NCI-H69 (cell line): ENCODE data around the gene GRIN2A.
"Not testable (repeated sequence)": the region's sequence is repeated elsewhere in the genome, so short reads cannot be mapped to it uniquely, and the experiment has no call there.

Source experiments
- DNase-seq: peaks from one replicate; lab custom pipeline; 2025; lab: John Stamatoyannopoulos, UW

GRIN2A gene

GRCh38 chr16:9911989-9912388 is 270.2 kb downstream of the GRIN2A start:
- no peak for DNase-seq

GRCh38 chr16:9911231-9911630 is 271.0 kb downstream of the GRIN2A start:
- no peak for DNase-seq

- no peak for DNase-seq
Observed at GRCh38 chr16:9909072-9909825, 273.0 kb downstream of the GRIN2A start.

- DNase-seq = no peak
Observed at GRCh38 chr16:9908613-9909012, 273.6 kb downstream of the GRIN2A start.

GRCh38 chr16:9907752-9908151 is 274.5 kb downstream of the GRIN2A start:
- no peak for DNase-seq

- no peak for DNase-seq
Observed at GRCh38 chr16:9906218-9906617, 276.0 kb downstream of the GRIN2A start.

GRCh38 chr16:9904526-9904925 is 277.7 kb downstream of the GRIN2A start:
- DNase-seq = no peak

- no peak for DNase-seq
Observed at GRCh38 chr16:9900576-9900975, 281.7 kb downstream of the GRIN2A start.

- no peak for DNase-seq
Observed at GRCh38 chr16:9898555-9898954, 283.7 kb downstream of the GRIN2A start.

GRCh38 chr16:9898124-9898523 is 284.1 kb downstream of the GRIN2A start:
- DNase-seq = no peak

GRCh38 chr16:9895817-9896216 is 286.4 kb downstream of the GRIN2A start:
- DNase-seq = no peak

- no peak for DNase-seq
Observed at GRCh38 chr16:9885876-9886275, 296.4 kb downstream of the GRIN2A start.

- DNase-seq = no peak
Observed at GRCh38 chr16:9885467-9885866, 296.8 kb downstream of the GRIN2A start.

- not testable (repeated sequence) for DNase-seq
Observed at GRCh38 chr16:9875981-9876380, 306.2 kb downstream of the GRIN2A start.

- DNase-seq = no peak
Observed at GRCh38 chr16:9874219-9874618, 308.0 kb downstream of the GRIN2A start.

GRCh38 chr16:9870962-9871361 is 311.3 kb downstream of the GRIN2A start:
- DNase-seq = no peak

- no peak for DNase-seq
Observed at GRCh38 chr16:9869776-9870175, 312.5 kb downstream of the GRIN2A start.

GRCh38 chr16:9868606-9869149 is 313.6 kb downstream of the GRIN2A start:
- DNase-seq = no peak

GRCh38 chr16:9867176-9867575 is 315.1 kb downstream of the GRIN2A start:
- DNase-seq = no peak

GRCh38 chr16:9864461-9864860 is 317.8 kb downstream of the GRIN2A start:
- DNase-seq = no peak

GRCh38 chr16:9862327-9862726 is 319.9 kb downstream of the GRIN2A start:
- DNase-seq = no peak

GRCh38 chr16:9860876-9861275 is 321.4 kb downstream of the GRIN2A start:
- DNase-seq = no peak

- DNase-seq = no peak
Observed at GRCh38 chr16:9859701-9860327, 322.4 kb downstream of the GRIN2A start.
